IPS DF 19.7 (cell line): ENCODE results near the gene DYRK1A.

Source experiments
- DNase-seq: peaks from one replicate; pipeline ENCODE4 v3.0.0-alpha.2; 2013; ENCODE audit warnings: low read depth, low spot score

The DYRK1A gene

GRCh38 chr21:37566790-37567615, 200.4 kb downstream of the DYRK1A start:
- no peak for DNase-seq

GRCh38 chr21:37568415-37568814, 201.8 kb downstream of the DYRK1A start:
- DNase-seq, result no peak

DNA sequence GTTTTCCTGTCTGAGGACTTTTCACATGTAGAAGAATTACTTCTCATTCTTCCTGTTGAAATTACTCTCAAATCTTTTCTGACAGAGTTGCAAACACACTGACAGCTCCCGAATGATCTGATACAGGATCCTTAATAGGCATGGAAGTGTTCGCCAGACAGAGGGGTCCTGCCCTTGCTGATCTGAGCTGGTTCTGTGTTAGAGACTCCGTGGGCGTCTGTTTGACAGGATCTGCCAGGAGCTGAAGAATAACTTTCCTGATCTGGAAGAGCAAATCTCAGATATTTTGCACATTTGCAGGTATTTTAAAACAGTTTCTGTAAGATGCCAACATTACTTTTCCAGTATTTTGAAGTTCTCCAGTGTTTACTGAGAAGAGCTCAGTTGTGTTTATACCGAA, 202.3 kb downstream of the DYRK1A start:
- no peak for DNase-seq

GRCh38 chr21:37571442-37571841, 204.9 kb downstream of the DYRK1A start:
- no peak for DNase-seq

- DNase-seq, result no peak
Observed at GRCh38 chr21:37574316-37574715, 207.7 kb downstream of the DYRK1A start.

GRCh38 chr21:37574751-37575150, 208.2 kb downstream of the DYRK1A start:
- DNase-seq, result no peak

- DNase-seq, result no peak
Observed at GRCh38 chr21:37575580-37575979, 209.0 kb downstream of the DYRK1A start.
